Mammary epithelial cell (primary cell): ENCODE data around the gene TGIF2.

Experiments used
- CTCF ChIP-seq, 2 donors: IDR thresholded peaks in 1 of 2; conservative IDR thresholded peaks in 1 of 2; 2 replicates each; pipeline ENCODE4 v1.5.1; 2011 to 2012; ENCODE audit warnings: inconsistent platforms in 2 of 2, low read length in 2 of 2, mild to moderate bottlenecking in 2 of 2, control low read depth in 1 of 2, low read depth in 1 of 2; ENCODE audit not compliant: insufficient read depth in 1 of 2; ENCODE audit errors: extremely low read depth in 1 of 2
- EZH2 ChIP-seq: IDR thresholded peaks from 2 replicates; pipeline ENCODE4 v1.6.1; 2012; ENCODE audit warnings: low read length, inconsistent platforms, borderline replicate concordance

GRCh38 chr20:36613974-36614373 lies 40.6 kb downstream of the TGIF2 start:
- no peak for TF ChIP-seq CTCF (conservative IDR thresholded peaks at IDR 0.05 in 1 of 2, IDR thresholded peaks at IDR 0.05 in 1 of 2; ENCODE audit: extremely low read depth in 1 of 2, insufficient read depth in 1 of 2, low read depth in 1 of 2, low read length in 2 of 2)
- TF ChIP-seq EZH2: no peak
